PC-3 (cell line): Measurements from ENCODE around the gene SH3TC1.

Experiments used
- EZH2 ChIP-seq: fragments of 300-600 bp; sonication (generic); IDR thresholded peaks from one replicate; pipeline ENCODE4 v1.6.1; 2017; ENCODE audit warnings: antibody characterized with exemption, mild to moderate bottlenecking, low read length; ENCODE audit not compliant: unreplicated experiment
- TF ChIP-seq, protein P1 (sequence below): fragments of 300-600 bp; sonication (generic); conservative IDR thresholded peaks from 2 replicates; pipeline ENCODE4 v1.5.1; 2017; ENCODE audit warnings: antibody characterized with exemption, low read depth, mild to moderate bottlenecking, low read length

DNA sequence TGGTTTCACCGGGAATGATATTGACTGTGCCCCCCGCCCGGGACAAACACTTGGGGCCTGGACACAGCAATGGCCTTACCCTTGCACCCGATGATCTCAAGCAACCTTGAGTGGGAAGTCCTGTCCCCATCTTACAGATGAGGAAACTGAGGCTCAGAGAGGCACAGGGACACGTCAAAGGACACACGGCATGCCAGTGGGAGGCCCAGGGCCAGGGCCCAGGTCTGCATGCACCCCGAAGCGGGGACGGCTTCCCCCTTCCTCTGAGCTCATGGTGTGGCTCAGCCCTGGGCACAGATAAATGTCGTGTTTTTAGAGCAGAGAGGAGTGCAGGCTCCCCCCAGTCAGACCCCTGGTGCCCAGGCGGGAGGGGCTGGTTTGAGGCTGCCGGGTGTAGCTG lies 36.6 kb downstream of the SH3TC1 start:
- no peak for TF ChIP-seq EZH2
- TF ChIP-seq, protein P1, sequence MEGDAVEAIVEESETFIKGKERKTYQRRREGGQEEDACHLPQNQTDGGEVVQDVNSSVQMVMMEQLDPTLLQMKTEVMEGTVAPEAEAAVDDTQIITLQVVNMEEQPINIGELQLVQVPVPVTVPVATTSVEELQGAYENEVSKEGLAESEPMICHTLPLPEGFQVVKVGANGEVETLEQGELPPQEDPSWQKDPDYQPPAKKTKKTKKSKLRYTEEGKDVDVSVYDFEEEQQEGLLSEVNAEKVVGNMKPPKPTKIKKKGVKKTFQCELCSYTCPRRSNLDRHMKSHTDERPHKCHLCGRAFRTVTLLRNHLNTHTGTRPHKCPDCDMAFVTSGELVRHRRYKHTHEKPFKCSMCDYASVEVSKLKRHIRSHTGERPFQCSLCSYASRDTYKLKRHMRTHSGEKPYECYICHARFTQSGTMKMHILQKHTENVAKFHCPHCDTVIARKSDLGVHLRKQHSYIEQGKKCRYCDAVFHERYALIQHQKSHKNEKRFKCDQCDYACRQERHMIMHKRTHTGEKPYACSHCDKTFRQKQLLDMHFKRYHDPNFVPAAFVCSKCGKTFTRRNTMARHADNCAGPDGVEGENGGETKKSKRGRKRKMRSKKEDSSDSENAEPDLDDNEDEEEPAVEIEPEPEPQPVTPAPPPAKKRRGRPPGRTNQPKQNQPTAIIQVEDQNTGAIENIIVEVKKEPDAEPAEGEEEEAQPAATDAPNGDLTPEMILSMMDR = no peak
